ENCODE measurements around the gene KIFC1.

Gene KIFC1

DNA sequence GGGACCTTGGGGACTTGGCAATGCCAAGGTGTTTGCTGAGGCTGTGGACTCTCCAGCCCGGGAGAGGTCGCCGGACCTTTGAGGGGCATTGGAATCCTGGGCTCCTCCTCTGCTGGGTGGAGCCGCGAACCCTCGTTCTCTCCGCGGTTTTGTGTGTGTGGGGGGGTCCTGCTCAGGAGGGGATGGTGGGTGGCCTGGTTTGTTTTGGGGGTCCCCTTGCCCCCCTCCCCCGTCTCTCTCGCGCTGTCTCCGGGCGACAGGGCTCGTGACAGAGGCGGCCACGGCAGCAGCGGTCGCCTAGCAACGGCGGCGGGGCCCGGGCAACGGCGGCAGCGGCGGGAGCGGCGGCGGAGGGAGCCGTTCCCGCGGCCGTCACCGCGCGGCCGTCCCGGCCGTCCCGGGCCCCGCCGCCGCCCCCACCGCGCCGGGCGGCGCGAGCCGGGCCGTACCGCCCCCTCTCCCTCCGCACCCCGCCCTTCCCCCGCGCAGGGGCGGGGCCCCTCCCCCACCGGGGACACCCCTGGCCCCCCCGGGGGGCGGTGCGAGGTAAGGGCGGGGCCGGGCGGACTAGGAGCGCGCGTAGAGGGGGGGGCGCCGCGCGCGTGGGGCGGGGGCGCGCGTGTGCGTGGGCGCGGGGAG lies 36.1 kb downstream of the KIFC1 start:
- peak; percentile 29 for DNase-seq

GRCh38 chr6:33428224-33428965 lies 36.8 kb downstream of the KIFC1 start:
- DNase-seq = peak; percentile 22

- no peak for DNase-seq
Measured at GRCh38 chr6:33428966-33429749, 37.5 kb downstream of the KIFC1 start.

DNA sequence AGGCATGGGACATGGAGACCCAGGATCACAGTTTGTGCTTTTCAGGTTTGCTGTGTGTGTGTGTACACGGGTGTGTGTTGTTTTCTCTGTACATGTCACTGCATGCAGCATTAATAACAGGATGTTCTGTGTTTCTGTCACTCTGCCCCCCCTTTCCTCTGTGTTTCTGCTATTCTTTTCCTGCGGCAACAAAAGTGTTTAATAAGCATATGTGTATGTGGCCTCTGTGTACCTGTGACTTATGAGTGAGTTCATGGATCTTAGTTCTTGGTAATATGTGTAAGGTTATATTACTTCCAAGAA lies 38.1 kb downstream of the KIFC1 start:
- DNase-seq = no peak

GRCh38 chr6:33430334-33430733 lies 38.7 kb downstream of the KIFC1 start:
- no peak for DNase-seq

DNA sequence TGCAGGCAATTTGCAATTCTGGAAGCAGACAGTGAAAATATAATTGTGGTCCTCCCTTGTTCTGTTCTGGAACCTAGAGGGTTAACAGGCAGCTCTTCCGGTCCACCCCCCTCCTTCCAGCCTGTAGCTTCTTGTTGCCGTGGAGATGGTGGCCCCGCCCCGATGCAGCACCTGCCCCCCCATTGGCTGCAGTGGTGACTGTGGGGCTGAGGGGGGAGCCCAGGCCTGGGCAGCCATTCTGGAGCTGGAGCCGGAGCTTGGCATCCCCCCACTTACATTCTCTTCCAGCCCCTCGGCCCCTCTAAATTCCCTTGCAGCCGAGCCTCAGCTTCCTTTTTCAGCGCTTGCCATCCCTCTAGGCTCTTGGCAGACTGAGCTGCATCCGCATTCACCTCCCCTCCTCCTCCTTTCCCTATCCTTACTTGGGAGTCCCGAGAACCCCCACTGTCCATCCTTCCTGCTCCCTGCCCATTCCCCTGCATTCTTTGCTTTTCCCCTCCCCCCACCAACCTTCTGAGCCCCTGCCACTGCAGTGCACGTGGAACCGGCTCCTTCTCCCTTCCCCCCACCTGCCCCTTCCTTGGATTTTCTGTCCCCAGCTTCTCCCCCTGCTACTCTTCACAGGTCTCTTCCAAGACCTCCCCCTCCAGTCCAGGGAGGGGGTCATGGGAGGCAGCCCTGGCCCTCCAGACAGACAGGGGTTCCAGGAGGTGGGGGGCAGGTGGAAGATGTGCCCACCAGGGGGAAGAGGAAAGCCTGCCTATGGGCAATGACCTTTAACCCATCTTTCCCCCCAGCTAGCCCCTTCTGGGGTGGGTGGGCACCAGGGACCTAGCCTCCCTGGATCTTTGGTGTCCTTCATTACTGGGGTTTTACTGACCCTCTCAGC lies 39.6 kb downstream of the KIFC1 start:
- peak; percentile 35 for DNase-seq

- no peak for DNase-seq
Measured at GRCh38 chr6:33431880-33432541, 40.4 kb downstream of the KIFC1 start.

DNA sequence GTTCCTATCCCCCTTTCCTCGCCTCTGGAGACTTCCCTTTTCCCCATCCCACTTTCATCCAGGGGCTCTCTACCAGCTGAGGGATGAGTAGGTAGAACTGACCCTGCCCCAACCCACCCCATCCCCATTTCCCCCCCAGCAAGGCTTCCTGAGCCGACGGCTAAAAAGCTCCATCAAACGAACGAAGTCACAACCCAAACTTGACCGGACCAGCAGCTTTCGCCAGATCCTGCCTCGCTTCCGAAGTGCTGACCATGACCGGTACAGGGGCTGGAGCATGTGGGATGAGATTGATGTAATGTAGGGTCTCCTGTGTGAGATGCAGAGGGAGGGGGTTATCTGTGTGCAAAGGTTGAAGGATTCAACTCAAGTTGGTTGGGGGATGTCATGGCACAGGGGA lies 40.9 kb downstream of the KIFC1 start:
- DNase-seq = no peak

- no peak for DNase-seq
Measured at GRCh38 chr6:33433001-33433543, 41.4 kb downstream of the KIFC1 start.

DNA sequence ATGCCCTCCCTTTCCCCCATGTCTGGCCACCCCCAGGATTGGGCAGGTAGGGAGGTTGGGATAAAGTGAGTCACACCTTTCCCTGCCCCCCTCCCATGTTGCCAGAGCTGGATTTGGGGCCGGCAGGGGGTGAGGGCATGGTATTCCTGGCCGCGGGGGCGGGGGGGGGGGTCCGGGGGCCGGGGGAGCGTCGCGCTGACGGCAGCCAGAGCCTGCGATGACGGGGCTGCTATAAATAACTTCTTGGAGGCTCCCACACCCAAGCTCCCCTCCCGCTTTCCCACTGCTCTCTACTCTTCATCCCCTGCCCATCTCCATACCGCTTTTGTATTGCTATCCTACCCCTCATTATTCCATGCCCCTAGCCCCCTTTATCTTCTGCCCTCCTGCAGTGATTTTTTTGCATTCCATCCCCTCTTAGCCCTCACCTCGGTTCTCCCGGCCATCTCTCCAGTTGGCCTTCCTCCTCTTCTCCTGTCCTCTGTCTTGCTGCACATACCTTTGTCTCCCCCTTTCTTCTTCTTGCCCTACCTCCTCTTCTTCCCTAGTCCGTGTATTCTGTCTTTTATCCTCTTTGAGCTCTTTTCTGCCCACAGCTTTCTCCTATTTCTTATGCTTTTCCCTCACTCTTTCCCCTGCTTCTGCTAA lies 42.0 kb downstream of the KIFC1 start:
- DNase-seq = no peak

DNA sequence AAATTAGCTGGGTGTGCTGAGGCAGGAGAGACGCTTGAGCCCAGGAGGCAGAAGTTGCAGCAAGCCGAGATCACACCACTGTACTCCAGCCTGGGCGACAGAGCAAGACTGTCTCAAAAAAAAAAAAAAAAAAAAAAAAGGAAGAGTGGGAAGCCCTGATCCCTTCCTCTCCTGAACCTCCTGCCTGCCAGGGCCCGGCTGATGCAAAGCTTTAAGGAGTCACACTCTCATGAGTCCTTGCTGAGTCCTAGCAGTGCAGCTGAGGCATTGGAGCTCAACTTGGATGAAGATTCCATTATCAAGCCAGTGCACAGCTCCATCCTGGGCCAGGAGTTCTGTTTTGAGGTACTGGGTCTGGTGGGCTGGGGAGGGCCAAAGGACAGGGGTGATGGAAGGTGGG lies 43.3 kb downstream of the KIFC1 start:
- DNase-seq = peak; percentile 72

DNA sequence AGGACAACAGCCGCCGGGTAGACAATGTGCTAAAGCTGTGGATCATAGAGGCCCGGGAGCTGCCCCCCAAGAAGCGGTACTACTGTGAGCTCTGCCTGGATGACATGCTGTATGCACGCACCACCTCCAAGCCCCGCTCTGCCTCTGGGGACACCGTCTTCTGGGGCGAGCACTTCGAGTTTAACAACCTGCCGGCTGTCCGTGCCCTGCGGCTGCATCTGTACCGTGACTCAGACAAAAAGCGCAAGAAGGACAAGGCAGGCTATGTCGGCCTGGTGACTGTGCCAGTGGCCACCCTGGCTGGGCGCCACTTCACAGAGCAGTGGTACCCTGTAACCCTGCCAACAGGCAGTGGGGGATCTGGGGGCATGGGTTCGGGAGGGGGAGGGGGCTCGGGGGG lies 46.0 kb downstream of the KIFC1 start:
- DNase-seq = no peak

- no peak for DNase-seq
Measured at GRCh38 chr6:33438978-33439594, 47.5 kb downstream of the KIFC1 start.

DNA sequence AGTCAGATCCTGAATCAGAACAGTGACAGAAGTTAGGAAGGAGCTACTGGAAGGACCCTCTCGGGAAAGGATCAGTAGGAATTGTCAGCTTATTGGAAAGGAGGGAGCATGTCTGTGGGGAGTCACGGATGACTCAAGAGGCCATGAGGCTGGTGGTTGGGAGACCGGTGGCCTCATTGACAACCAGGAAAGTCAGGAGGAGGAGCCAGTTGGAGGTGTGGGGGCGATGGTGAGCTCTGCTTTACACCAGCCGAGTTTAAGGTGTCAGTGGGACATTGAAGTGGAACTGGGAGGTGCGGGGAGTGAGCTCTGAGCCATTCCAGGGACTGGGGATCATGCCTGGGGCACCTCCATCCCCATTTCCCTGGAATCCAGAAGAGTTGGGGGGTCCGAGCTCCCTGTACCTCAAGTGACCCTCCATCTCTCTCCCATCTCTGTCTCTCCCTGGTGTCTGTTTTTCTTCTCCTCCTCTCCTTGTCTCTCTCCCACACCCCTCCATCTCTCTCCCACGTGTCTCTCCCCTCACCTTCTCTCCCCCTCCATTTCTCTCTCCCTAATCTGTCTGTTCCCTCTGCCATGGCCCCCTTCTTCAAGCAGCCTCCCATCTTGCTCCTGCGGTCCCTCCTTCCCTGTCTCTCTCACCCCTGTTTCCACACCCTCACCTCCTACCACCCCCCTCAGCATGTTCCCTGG lies 48.5 kb downstream of the KIFC1 start:
- DNase-seq = no peak

- no peak for DNase-seq
Measured at GRCh38 chr6:33440649-33441309, 49.2 kb downstream of the KIFC1 start.

DNA sequence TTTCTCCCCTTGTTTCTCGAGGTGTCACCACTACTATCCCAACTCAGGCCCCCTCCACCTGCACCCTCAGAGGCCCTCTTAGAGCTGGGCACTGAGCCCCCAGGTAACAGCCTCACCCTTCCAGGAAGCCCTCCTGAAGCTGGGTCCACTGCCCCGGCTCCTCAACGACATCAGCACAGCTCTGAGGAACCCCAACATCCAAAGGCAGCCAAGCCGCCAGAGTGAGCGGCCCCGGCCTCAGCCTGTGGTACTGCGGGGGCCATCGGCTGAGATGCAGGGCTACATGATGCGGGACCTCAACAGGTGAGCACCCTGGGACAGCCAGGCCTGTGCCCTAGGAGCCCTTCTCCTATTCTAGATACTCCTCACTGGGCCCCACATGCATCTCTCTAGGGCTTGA lies 49.8 kb downstream of the KIFC1 start:
- DNase-seq = no peak

- DNase-seq = no peak
Measured at GRCh38 chr6:33442283-33442682, 50.7 kb downstream of the KIFC1 start.

- DNase-seq = no peak
Measured at GRCh38 chr6:33443025-33443424, 51.4 kb downstream of the KIFC1 start.

DNA sequence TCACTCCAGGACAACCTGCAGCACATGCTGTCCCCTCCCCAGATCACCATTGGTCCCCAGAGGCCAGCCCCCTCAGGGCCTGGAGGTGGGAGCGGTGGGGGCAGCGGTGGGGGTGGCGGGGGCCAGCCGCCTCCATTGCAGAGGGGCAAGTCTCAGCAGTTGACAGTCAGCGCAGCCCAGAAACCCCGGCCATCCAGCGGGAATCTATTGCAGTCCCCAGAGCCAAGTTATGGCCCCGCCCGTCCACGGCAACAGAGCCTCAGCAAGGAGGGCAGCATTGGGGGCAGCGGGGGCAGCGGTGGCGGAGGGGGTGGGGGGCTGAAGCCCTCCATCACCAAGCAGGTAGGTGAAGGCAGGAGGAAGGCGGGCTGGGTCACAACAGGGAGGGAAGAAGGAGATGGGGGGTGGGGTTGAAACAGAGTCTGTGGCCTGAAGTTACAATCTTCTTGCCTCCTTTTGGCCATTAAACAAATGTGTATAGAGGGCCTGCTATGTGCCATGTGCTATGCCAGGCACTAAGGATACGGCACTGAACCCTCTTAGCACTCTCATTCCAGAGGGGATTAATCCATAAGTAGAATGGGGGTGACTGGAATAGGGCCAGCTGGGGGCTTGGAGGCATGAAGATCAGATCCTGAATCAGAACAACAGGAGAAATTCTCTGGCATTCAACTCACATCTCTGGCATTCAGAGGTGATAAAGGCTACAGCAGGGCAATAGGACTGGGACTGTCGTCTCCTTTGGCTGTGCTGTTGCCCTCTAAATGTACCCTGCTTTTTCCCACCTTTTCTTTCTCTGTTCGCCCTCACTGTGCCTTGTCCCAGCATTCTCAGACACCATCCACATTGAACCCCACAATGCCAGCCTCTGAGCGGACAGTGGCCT lies 52.2 kb downstream of the KIFC1 start:
- no peak for DNase-seq

Data from inflammatory macrophage treated with lipopolysaccharide for 4 hours (primary cell).